Measurements from ENCODE around the gene COL5A1.

GRCh38 chr9:134885679-134886412 is 244.2 kb downstream of the COL5A1 start:
- no peak for TF ChIP-seq CTCF (IDR thresholded peaks at IDR 0.05; ENCODE audit: borderline replicate concordance, extremely low read depth, low read length, poor library complexity, severe bottlenecking)
- TF ChIP-seq EZH2 (IDR thresholded peaks at IDR 0.05; ENCODE audit: borderline replicate concordance, low read depth, low read length, severe bottlenecking), result no peak

Data from DND-41 (cell line).